ENCODE data around the gene REPIN1. TPM values are rescaled to one million over a fixed set of nuclear protein-coding genes. Genes with fewer than 3 reads are reported as not detected.

Gene REPIN1
- total RNA-seq, 1 donor from 2014 or later = 262 TPM

DNA sequence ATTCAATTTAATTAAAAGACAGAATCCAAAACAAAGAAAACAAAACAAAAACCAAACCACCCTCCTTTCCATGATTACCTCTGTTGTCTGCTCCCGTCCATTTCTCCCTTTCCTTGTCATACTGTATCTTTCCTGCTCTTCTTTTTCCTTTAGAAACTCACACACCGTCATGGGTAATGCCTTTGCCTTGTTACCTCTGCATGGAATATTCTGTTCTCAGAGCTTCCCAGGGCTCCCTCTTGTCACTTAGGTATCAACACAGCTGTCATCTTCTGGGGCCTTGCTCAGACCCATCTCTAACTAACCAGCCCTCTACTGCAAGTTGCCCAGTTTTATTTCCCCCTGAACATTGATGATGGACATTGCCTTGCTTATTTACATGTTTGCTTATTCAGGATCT is 51.6 kb downstream of the REPIN1 start:
- DNase-seq (ENCODE audit: low read depth) = no peak

DNA sequence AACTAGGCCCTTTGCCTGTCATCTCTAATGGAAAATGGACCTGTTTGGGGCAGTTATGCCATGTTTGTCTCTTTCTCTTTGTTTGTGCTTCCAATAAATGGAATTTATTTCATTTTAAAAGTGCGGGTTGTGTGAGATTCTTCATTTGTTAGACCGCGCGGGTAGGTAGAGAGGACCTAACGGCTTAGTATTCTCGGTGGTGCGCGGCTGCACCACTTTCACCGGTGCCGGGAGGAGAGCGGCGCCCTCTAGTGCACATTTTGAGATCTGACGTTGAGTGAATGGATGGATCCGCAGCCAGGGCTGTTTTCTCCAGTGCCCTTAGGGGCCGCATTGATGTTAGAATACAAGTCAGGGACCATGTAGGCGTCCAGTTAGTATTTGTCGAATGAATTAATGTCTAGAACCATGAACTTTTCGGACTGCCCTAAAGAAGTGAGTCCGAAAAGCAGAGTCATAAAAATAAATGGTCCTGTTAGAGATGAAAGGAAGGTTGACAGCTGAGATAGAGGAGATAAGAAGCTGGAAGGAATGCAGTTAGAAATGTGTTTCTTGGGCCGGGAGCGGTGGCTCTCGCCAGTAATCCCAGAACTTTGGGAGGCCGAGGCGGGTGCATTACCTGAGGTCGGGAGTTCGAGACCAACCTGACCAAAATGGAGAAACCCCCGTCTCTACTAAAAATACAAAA is 52.5 kb downstream of the REPIN1 start:
- DNase-seq (ENCODE audit: low read depth) = peak; percentile 90

DNA sequence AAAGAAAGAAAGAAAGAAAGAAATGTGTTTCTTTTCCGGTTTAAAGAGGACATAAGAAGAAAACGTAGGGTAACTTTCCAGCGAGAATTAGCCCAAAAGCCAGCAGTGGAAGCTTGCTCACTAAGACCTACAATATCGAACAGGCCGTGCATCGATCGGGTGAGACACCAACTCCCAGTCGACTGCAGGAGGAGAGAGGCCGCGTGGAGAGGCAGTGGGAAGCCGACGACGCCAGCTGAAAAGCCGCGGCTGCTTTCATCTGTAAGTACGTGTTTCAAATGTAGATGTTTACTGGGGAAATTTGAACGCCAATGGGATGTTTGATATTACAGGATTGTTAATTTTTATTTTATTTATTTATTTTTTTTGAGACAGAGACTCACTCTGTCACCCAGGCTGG is 53.2 kb downstream of the REPIN1 start:
- no peak for DNase-seq (ENCODE audit: low read depth)

Other genes with a start within 250 kb of the REPIN1 start
- not detected in 2 replicates for gene LRRC61, start 45.5 kb upstream of the REPIN1 start, total RNA-seq
- 0.32 TPM in 1 of 2 replicates, not detected in the other for gene ACTR3C, start 45.3 kb upstream of the REPIN1 start, total RNA-seq
- 202 and 252 TPM in 2 replicates for gene RARRES2, start 27.2 kb upstream of the REPIN1 start, total RNA-seq
- 17.8 and 21.2 TPM in 2 replicates for gene ZNF775, start 10.5 kb downstream of the REPIN1 start, total RNA-seq
- gene GIMAP8, start 81.8 kb downstream of the REPIN1 start, total RNA-seq = not detected in 2 replicates
- gene GIMAP7, start 146.1 kb downstream of the REPIN1 start, total RNA-seq = not detected in 2 replicates
- not detected in 2 replicates for gene GIMAP4, start 198.6 kb downstream of the REPIN1 start, total RNA-seq

Measured in myocyte (in vitro differentiated cells).